AG04450 (cell line): ENCODE data around the gene CSNK1G1. TPM values are rescaled to one million over a fixed set of nuclear protein-coding genes. Genes with fewer than 3 reads are reported as not detected.

Source experiments
- CTCF ChIA-PET: fragments of 300-600, 350-600 bp; formaldehyde crosslinking; extraction: SDS; loops from one replicate; lab custom pipeline; 2022; ENCODE audit warnings: antibody characterized with exemption, inconsistent platforms; lab: Charles Lee
- POLR2A ChIA-PET: fragments of 350-600 bp; formaldehyde crosslinking; extraction: SDS; loops from one replicate; lab custom pipeline; 2021; ENCODE audit warnings: antibody characterized with exemption, inconsistent platforms; lab: Yijun Ruan, JAX
- DNase-seq: peaks from one replicate; pipeline ENCODE4 v3.0.0-alpha.2; 2011; ENCODE audit warnings: low read depth, low spot score
- H3K27ac ChIP-seq: one replicate; pipeline ENCODE4 v1.5.1; 2012; ENCODE audit warnings: low read depth, low read length, control low read depth
- H3K27me3 ChIP-seq: one replicate; pipeline ENCODE4 v1.6.0; 2012; ENCODE audit warnings: low read length; ENCODE audit not compliant: control insufficient read depth, insufficient read depth
- H3K4me3 ChIP-seq: 2 replicates; pipeline ENCODE4 v1.5.1; 2011; ENCODE audit warnings: mild to moderate bottlenecking, low read depth, low read length, control low read depth
- H3K9me3 ChIP-seq: 2 replicates; pipeline ENCODE4 v1.5.1; 2012; ENCODE audit warnings: low read length; ENCODE audit not compliant: control insufficient read depth, insufficient read depth
- polyA plus RNA-seq: library from polyadenylated mRNA; depleted of rRNA; stranded (reverse); fragments of >200 nt; gene quantifications from 2 replicates; pipeline ENCODE4 v1.2.3, GENCODE V29; 2011
- TF ChIP-seq, protein P1 (sequence below): IDR thresholded peaks from 2 replicates; pipeline ENCODE4 v1.5.1; 2011; ENCODE audit warnings: low read depth, low read length, control low read depth, inconsistent platforms

The CSNK1G1 gene
- polyA plus RNA-seq, 1 experiment, result 24.3 TPM

DNA sequence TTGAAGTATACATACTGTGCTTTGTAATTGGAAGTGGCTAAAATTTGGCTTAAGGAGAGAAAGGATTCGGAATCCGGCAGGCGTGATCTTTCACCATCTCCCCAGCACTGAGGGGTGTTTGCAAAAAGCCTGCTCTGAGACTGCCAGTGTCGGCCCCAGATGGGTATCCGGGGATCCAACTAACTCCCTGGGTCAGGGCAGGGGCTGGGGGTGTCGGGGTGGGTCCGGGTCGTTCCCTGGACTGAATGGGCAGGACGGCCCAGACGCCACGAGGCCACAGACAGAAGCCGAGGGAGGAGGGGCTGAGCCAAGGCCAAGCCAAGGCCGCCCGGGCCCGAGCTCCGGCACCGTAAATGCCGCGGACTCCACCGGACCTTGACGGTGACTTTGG is 193.5 kb downstream of the CSNK1G1 start:
- POLR2A ChIA-PET, result interaction anchor here (0.5 to 2.0 kb wide), 7 partner anchors 9 to 499 kb away, joined by 3 to 19 read pairs (median 3); partner anchors contain the start of gene TRIP4
- H3K4me3 ChIP-seq, result peak overlapping the region; percentile 96
- H3K9me3 ChIP-seq, result no peaks in the 10 kb centered on the region
- CTCF ChIA-PET, result interaction anchor here (1.5 kb wide), 1 partner anchor 9 kb away, joined by 9 read pairs; no protein-coding TSS in a partner anchor
- no peaks in the 10 kb centered on the region for H3K27me3 ChIP-seq
- DNase-seq, result no peak
- TF ChIP-seq, protein P1, sequence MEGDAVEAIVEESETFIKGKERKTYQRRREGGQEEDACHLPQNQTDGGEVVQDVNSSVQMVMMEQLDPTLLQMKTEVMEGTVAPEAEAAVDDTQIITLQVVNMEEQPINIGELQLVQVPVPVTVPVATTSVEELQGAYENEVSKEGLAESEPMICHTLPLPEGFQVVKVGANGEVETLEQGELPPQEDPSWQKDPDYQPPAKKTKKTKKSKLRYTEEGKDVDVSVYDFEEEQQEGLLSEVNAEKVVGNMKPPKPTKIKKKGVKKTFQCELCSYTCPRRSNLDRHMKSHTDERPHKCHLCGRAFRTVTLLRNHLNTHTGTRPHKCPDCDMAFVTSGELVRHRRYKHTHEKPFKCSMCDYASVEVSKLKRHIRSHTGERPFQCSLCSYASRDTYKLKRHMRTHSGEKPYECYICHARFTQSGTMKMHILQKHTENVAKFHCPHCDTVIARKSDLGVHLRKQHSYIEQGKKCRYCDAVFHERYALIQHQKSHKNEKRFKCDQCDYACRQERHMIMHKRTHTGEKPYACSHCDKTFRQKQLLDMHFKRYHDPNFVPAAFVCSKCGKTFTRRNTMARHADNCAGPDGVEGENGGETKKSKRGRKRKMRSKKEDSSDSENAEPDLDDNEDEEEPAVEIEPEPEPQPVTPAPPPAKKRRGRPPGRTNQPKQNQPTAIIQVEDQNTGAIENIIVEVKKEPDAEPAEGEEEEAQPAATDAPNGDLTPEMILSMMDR, result no peak
- H3K27ac ChIP-seq, result peak overlapping the region; percentile 81

DNA sequence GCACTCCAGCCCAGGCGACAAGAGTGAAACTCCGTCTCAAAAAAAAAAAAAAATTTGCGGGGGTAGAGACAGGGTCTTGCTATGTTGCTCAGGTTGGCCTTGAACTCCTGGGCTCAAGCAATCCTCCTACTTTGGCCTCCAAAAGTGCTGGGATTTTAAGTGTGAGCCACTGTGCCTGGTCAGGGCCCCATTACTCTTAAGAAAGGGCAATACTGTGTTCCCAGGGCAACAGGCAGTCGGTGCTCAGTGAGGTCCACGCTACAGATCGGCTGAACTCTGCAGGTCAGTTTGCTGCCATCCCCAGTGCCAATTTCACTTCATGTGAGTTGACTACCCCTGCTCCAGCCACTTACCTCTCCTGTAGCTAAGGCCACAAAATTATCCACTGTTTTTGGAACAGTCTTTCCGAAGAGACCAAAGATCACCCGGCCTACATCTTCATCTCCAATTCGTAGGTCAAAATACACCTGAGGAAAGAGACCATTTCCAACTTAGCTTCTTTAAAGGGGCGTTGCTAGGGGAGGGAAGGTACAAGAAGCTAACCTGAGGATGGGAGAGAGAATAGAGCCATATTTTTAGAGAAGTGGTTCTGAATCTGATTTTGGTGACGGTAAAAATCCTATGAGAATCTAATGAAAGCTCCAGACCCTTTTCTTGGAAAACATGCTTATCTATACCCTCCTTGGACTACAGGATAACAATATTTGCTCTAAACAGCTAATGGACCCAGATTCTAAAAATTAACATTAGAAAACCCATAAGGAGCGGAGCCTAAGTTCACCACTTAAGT is 194.1 kb downstream of the CSNK1G1 start:
- Histone ChIP-seq H3K27ac (peak overlapping the region; percentile 81), H3K9me3 (no peaks in the 10 kb centered on the region), H3K27me3 (no peaks in the 10 kb centered on the region), H3K4me3 (peak overlapping the region; percentile 96)
- CTCF ChIA-PET, result interaction anchor here (0.8 to 1.5 kb wide), 2 partner anchors 8 to 9 kb away, joined by 3 to 9 read pairs; no protein-coding TSS in a partner anchor
- DNase-seq, result no peak
- POLR2A ChIA-PET, result interaction anchor here (0.5 to 2.0 kb wide), 3 partner anchors 8 to 226 kb away, joined by 3 to 19 read pairs (median 8); partner anchors contain the start of gene TRIP4
- TF ChIP-seq, protein P1, result no peak

DNA sequence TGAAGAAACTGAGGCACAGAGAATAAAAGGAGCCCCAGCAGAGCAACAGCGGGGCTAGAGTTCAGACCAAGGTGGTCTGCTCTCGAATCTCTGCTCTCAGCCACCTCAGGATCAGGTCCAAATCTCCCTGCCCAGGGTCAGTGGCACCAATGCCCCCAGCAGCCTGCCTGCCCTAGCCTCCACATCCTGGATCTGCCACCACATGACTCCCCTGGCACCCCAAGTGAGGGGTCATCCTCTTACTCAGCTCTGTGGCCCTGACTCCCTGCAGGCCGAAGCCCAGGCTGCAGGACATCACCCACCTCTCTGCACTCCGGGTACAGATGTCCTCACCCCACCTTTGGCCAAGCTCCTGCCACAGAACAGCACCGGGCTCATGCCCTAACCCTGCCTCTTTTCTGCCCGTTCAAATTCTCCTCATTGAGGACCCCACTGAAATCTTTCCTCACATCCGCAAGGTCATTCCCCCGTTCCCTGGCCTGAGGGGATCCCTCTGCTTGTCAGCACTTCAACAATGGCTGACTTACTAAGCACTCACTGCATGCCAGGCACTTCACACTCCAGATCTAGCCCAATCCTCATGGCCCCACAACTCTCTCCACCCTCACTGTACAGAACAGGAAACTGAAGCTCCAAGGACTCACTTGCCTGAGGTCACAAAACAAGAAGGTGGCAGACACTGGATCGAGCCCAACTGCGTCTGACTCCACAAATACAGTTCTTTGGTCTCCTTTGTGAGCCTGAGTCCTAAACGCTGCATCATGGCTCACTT is 197.4 kb downstream of the CSNK1G1 start:
- no peak overlapping the region; the same call in 1 of the 2 replicates for H3K4me3 ChIP-seq
- H3K9me3 ChIP-seq, result no peaks in the 10 kb centered on the region
- H3K27ac ChIP-seq, result no peak overlapping the region
- ChIA-PET CTCF (no interaction called here), POLR2A (interaction anchor here (1.0 kb wide), 1 partner anchor 9 kb away, joined by 4 read pairs; no protein-coding TSS in a partner anchor)
- no peak for DNase-seq
- TF ChIP-seq, protein P1, result no peak
- H3K27me3 ChIP-seq, result no peaks in the 10 kb centered on the region

DNA sequence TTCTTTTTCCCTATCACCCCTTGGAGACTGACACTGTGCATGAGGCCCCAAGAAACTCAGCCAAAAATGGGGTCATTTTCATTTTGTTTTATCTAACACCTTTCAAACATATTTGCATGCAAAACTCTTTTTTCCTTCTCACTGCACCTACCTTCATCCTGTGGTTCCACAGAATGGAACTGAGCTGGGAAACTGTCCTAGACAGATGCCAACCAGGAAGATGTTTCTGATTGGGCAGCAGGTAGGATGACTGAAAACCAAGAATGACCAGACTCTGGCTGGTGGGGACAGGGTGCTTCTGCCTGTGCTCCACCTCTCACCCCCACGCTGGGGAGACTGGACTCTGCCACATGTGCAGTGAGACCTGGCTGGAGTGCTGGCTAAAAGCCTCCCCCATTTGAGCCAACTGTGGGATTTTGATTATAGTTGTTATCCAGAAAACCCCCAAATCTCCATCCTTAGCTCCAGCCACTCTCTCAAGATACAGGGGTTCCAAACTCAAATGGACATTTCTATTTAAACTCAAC is 198.3 kb downstream of the CSNK1G1 start:
- Histone ChIP-seq H3K27ac (no peak overlapping the region), H3K27me3 (peaks cover 3% of the 10 kb centered on the region), H3K9me3 (no peaks in the 10 kb centered on the region), H3K4me3 (no peak overlapping the region)
- ChIA-PET CTCF (no interaction called here), POLR2A (no interaction called here)
- TF ChIP-seq, protein P1, result no peak
- no peak for DNase-seq
